Psoas muscle (tissue), 8 donors: ENCODE measurements around the gene TOMM5. TPM values are rescaled to one million over a fixed set of nuclear protein-coding genes. Genes with fewer than 3 reads are reported as not detected.

Experiments
- ATAC-seq, 4 donors: fragments of 200-7000 bp; cut with Tn5 transposase; one replicate each; pipeline ENCODE4 v1.9.1; 2020; ENCODE audit warnings: moderate library complexity in 3 of 4, mild to moderate bottlenecking in 2 of 4
- DNase-seq, 2 donors: peaks; one replicate each; pipeline ENCODE4 v3.0.0-alpha.2; 2020
- H3K27ac ChIP-seq: fragments of 200-600 bp; one replicate; pipeline ENCODE4 v1.8.0; 2022
- H3K27me3 ChIP-seq, 3 donors: fragments of 200-600 bp in 1 of 3; one replicate each; pipeline versions ENCODE4 v1.6.1 to v1.8.0; 2013 to 2022; ENCODE audit warnings: low read length in 2 of 3, mild to moderate bottlenecking in 2 of 3, moderate library complexity in 1 of 3; ENCODE audit not compliant: insufficient read depth in 3 of 3
- H3K36me3 ChIP-seq, 2 donors: fragments of 200-600 bp in 1 of 2; one replicate each; pipeline versions ENCODE4 v1.6.1 to v1.8.0; 2013 to 2022; ENCODE audit warnings: low read depth in 1 of 2, mild to moderate bottlenecking in 1 of 2, moderate library complexity in 1 of 2; ENCODE audit not compliant: insufficient read depth in 1 of 2
- H3K4me1 ChIP-seq: fragments of 200-600 bp; one replicate; pipeline ENCODE4 v1.8.0; 2022
- H3K4me3 ChIP-seq: fragments of 200-600 bp; one replicate; pipeline ENCODE4 v1.8.0; 2022; ENCODE audit warnings: mild to moderate bottlenecking
- H3K9me3 ChIP-seq: fragments of 200-600 bp; one replicate; pipeline ENCODE4 v1.8.0; 2022
- CTCF ChIP-seq: fragments of 200-600 bp; IDR thresholded peaks from one replicate; pipeline ENCODE4 v1.8.0; 2022; ENCODE audit warnings: antibody characterized with exemption
- WGBS, 3 donors: extraction: QIAGEN DNeasy Blood & Tissue Kit; methylation state at CpG; one replicate each; pipeline versions ENCODE4 v1.1.6 to v1.1.7; 2013; 5-methylcytosine and 5-hydroxymethylcytosine counted together
- intact Hi-C, 2 donors: fragments of 100-400 bp; cut with DNase I; formaldehyde crosslinking; loops; one replicate each; pipeline versions ENCODE4 v1.11.0 to v1.14.2; 2022
- polyA plus RNA-seq, 3 donors: library from polyadenylated mRNA; stranded (reverse); fragments of 200-250 nt; gene quantifications; one replicate each; pipeline ENCODE4 v1.2.3, GENCODE V29; 2013
- total RNA-seq, 4 donors: library from RNA; stranded (reverse); fragmentation: NEBNext Ultra II Directional in 2 of 4; extraction: Animal tissue kit (Norgen Biotek cat#: 25700) in 2 of 4; gene quantifications; one replicate each; pipeline versions ENCODE4 v1.2.1 to v1.2.4, GENCODE V29; 2021 to 2023
- donor health status: healthy with polysubstance abuse.
- donor health status: DM: no; HTN: no; CAD: no; lungs with moderate emphysema.
- donor health status: Bipolar disorder and iron deficiency.
- donor health status: healthy.
- donor health status: DM: yes; HTN: yes; CAD: no.
- donor health status: DM: no; HTN: no; CAD: no.
- donor health status: DM: no; HTN: no; CAD: no.
- donor health status: DM: yes; HTN: yes; CAD: no.

Gene TOMM5
- total and polyA plus RNA-seq, 7 donors: 65.2 to 280 (median 104) TPM

GRCh38 chr9:37559855-37560592 is 32.4 kb downstream of the TOMM5 start:
- Histone ChIP-seq H3K27ac (no peak overlapping the region), H3K9me3 (no peaks in the 10 kb centered on the region), H3K4me3 (no peak overlapping the region), H3K4me1 (peaks cover 11% of the 10 kb centered on the region), H3K36me3 (peaks cover 2 to 13% of the 10 kb centered on the region in 2 donors), H3K27me3 (no peaks in the 10 kb centered on the region)
- intact Hi-C loops: loop anchor here in 1 of 2 donors (10.0 kb wide), 1 partner anchor 55 kb away; no protein-coding TSS in a partner anchor
- DNase-seq (no peak), ATAC-seq (no peak)
- no peak for TF ChIP-seq CTCF
- 91 to 96% (median 93%) methylated on average over 5 of the region's 5 CpGs for WGBS, 3 donors

DNA sequence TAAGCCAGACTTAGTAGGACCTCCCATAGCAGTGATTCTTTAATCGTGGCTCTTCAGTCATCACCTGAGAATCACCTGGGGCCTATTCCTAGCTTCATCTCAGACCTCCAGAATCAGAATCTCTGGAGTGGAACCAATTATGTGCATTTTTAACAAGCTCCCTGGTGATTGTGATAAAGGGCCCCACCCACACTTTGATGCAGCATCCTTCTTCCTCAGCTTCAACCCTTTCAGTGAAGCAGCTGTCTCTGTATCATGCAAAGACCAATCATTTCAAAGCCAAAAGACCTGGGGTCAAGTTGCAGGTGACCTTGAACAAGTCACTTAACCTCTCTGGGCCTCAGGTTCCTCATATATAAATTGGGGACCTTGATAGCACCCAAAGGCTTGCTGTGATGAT is 33.3 kb downstream of the TOMM5 start:
- Histone ChIP-seq H3K27ac (no peak overlapping the region), H3K4me1 (peaks cover 10% of the 10 kb centered on the region), H3K4me3 (no peak overlapping the region), H3K27me3 (no peaks in the 10 kb centered on the region), H3K36me3 (peaks cover 2 to 13% of the 10 kb centered on the region in 2 donors), H3K9me3 (no peaks in the 10 kb centered on the region)
- WGBS, 3 donors: 81 to 92% (median 86%) methylated on average over 1 of the region's 1 CpG
- DNase-seq (no peak), ATAC-seq (no peak)
- no peak for TF ChIP-seq CTCF
- intact Hi-C loops: loop anchor here in 1 of 2 donors (10.0 kb wide), 1 partner anchor 54 kb away; no protein-coding TSS in a partner anchor

GRCh38 chr9:37555786-37556185 is 36.6 kb downstream of the TOMM5 start:
- no peak overlapping the region for H3K4me3 ChIP-seq
- DNase-seq (no peak), ATAC-seq (no peak)
- intact Hi-C loops: loop anchor here in 1 of 2 donors (10.0 kb wide), 1 partner anchor 51 kb away; no protein-coding TSS in a partner anchor
- TF ChIP-seq CTCF: no peak
- H3K27me3 ChIP-seq: no peaks in the 10 kb centered on the region
- no peak overlapping the region for H3K27ac ChIP-seq
- peaks cover 15% of the 10 kb centered on the region for H3K4me1 ChIP-seq
- H3K36me3 ChIP-seq: peaks cover 2 to 13% of the 10 kb centered on the region in 2 donors
- no peaks in the 10 kb centered on the region for H3K9me3 ChIP-seq

DNA sequence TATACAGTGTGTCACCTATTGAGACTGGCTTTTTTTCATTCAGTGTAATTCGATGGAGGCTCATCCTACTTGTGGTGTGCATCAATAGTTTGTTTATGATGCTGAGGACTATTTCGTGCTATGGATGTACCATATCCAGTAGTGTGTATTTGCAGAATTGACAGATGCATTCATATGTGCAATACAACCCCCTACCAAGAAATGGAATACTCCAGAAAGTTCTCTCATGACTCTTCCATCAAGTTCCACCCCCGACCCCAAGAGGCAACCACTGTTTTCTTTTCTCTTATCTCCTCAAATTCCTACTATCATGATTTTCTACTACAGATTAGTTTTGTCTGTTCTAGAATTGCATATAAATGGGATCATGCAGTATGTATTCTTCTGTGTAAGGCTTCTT is 38.1 kb downstream of the TOMM5 start:
- TF ChIP-seq CTCF: no peak
- Histone ChIP-seq H3K27me3 (no peaks in the 10 kb centered on the region), H3K4me3 (no peak overlapping the region), H3K4me1 (peaks cover 19% of the 10 kb centered on the region), H3K9me3 (no peaks in the 10 kb centered on the region), H3K27ac (no peak overlapping the region), H3K36me3 (peaks cover under 1 to 13% of the 10 kb centered on the region in 2 donors)
- no peak for DNase-seq
- ATAC-seq: no peak
- intact Hi-C loops: loop anchor here in 1 of 2 donors (10.0 kb wide), 1 partner anchor 50 kb away; no protein-coding TSS in a partner anchor
- 93 to 98% (median 94%) methylated on average over 3 of the region's 3 CpGs for WGBS, 3 donors
